ENCODE data around the gene C1QL1.

The C1QL1 gene

DNA sequence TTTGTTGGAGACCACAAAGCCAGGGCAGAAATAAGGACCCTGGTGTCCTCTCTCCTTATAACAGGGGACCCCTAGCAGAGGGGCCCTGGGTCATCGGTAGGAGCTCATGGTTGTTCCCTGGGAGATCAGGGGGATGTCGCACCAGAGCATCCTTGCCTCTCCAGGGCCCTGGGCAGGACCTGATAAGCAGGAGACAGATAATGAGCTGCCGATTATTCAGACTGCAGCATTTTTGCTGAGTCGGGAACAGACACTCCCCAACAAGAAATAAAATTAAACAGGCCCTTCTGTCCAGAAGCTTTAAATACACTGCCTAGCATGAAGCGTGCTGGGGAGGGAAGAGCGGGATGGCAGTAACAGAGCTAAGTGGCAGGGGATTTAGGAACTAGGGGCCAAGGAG is 37.4 kb downstream of the C1QL1 start:
- H3K27me3 ChIP-seq (ENCODE audit: insufficient read depth, low read length): no peaks in the 10 kb centered on the region
- WGBS (ENCODE audit: extremely low coverage, insufficient coverage, insufficient read length): no CpG with 5 or more reads among the region's 6 CpGs
- H2BK5ac ChIP-seq (ENCODE audit: low read depth, low read length, poor library complexity): no peak overlapping the region
- H3K79me1 ChIP-seq (ENCODE audit: low read length): no peaks in the 10 kb centered on the region
- H3K4ac ChIP-seq (ENCODE audit: low read depth, low read length): no peak overlapping the region
- no peak overlapping the region for H2AFZ ChIP-seq (ENCODE audit: insufficient read depth, low read length, poor library complexity)
- H4K91ac ChIP-seq (ENCODE audit: low read depth, low read length): no peak overlapping the region
- no peaks in the 10 kb centered on the region for H3K79me2 ChIP-seq (ENCODE audit: control insufficient read depth, insufficient read depth, low read length, poor library complexity)
- no peak overlapping the region for H3K4me2 ChIP-seq (ENCODE audit: low read length)
- no peak for DNase-seq
- H3K27ac ChIP-seq (ENCODE audit: low read depth, low read length): no peak overlapping the region
- no peak overlapping the region for H3K23ac ChIP-seq (ENCODE audit: low read length)
- no peak overlapping the region for H3K4me3 ChIP-seq (ENCODE audit: low read depth, low read length)
- H3K36me3 ChIP-seq (ENCODE audit: control insufficient read depth in 1 of 2, insufficient read depth in 2 of 2, low read length in 2 of 2): peaks cover 82 to 87% of the 10 kb centered on the region in 2 experiments
- no peak overlapping the region for H2AK5ac ChIP-seq (ENCODE audit: low read length)
- no peak overlapping the region for H4K12ac ChIP-seq (ENCODE audit: low read depth, low read length)
- no peak overlapping the region for H4K8ac ChIP-seq (ENCODE audit: low read depth, low read length)
- no peak overlapping the region for H2BK120ac ChIP-seq (ENCODE audit: insufficient read depth, low read length, poor library complexity)
- no peaks in the 10 kb centered on the region for H3K4me1 ChIP-seq (ENCODE audit: control insufficient read depth in 1 of 2, insufficient read depth in 2 of 2, low read length in 2 of 2)
- no peak overlapping the region for H3K14ac ChIP-seq (ENCODE audit: low read length)
- H3K9me3 ChIP-seq (ENCODE audit: insufficient read depth, low read depth, low read length): no peaks in the 10 kb centered on the region
- H2BK12ac ChIP-seq (ENCODE audit: low read length): no peak overlapping the region
- no peak overlapping the region for H3K9ac ChIP-seq (ENCODE audit: low read length)
- no peak overlapping the region for H3K18ac ChIP-seq (ENCODE audit: low read length)

DNA sequence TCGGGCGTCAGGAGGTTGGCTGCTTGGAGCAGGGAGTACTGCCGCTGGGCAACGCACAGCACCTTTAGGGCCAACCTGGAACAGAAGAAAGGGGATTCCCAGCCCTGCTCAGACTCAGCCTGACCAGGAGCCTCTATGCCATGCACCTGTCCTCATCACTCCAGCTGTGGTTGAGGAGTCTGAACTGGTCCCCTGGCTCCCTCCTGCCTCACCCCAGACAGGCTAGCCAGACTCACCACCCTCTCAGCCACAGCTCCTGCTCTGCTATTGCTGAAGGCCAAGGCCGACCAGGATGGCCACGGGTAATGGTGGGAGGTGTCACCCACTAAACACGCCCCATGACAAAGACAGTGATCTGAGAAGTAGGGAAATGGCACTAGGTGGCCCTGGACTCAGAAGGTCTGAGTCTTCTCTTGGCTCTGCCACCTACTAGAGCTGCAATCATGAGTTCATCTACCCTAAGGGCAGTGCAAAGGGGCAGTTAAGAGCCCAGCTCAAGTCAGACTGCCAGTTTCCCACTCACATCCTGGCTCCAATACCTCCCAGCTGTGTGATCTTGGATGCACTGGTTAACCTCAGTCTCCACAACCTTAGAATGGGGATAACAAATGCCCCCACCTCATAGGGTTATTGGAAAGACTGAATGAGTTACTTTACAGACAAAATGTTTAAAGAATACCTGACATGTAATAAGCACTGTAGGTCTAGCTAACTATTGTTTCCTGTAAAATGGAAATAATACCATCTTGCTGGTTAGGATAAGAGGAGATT is 39.0 kb downstream of the C1QL1 start:
- no peaks in the 10 kb centered on the region for H3K27me3 ChIP-seq (ENCODE audit: insufficient read depth, low read length)
- WGBS (ENCODE audit: extremely low coverage, insufficient coverage, insufficient read length): no CpG with 5 or more reads among the region's 7 CpGs
- no peak overlapping the region for H3K27ac ChIP-seq (ENCODE audit: low read depth, low read length)
- H2BK12ac ChIP-seq (ENCODE audit: low read length): no peak overlapping the region
- H3K79me1 ChIP-seq (ENCODE audit: low read length): no peaks in the 10 kb centered on the region
- H2AK5ac ChIP-seq (ENCODE audit: low read length): no peak overlapping the region
- H3K4me2 ChIP-seq (ENCODE audit: low read length): no peak overlapping the region
- H4K8ac ChIP-seq (ENCODE audit: low read depth, low read length): no peak overlapping the region
- H3K9me3 ChIP-seq (ENCODE audit: insufficient read depth, low read depth, low read length): no peaks in the 10 kb centered on the region
- no peak overlapping the region for H3K4ac ChIP-seq (ENCODE audit: low read depth, low read length)
- H3K18ac ChIP-seq (ENCODE audit: low read length): no peak overlapping the region
- no peaks in the 10 kb centered on the region for H3K79me2 ChIP-seq (ENCODE audit: control insufficient read depth, insufficient read depth, low read length, poor library complexity)
- H3K14ac ChIP-seq (ENCODE audit: low read length): no peak overlapping the region
- no peak overlapping the region for H2BK5ac ChIP-seq (ENCODE audit: low read depth, low read length, poor library complexity)
- no peak overlapping the region for H3K23ac ChIP-seq (ENCODE audit: low read length)
- H2BK120ac ChIP-seq (ENCODE audit: insufficient read depth, low read length, poor library complexity): no peak overlapping the region
- H4K91ac ChIP-seq (ENCODE audit: low read depth, low read length): no peak overlapping the region
- H3K4me3 ChIP-seq (ENCODE audit: low read depth, low read length): no peak overlapping the region
- no peak overlapping the region for H3K9ac ChIP-seq (ENCODE audit: low read length)
- DNase-seq: no peak
- peaks cover 69 to 72% of the 10 kb centered on the region in 2 experiments for H3K36me3 ChIP-seq (ENCODE audit: control insufficient read depth in 1 of 2, insufficient read depth in 2 of 2, low read length in 2 of 2)
- H2AFZ ChIP-seq (ENCODE audit: insufficient read depth, low read length, poor library complexity): no peak overlapping the region
- no peaks in the 10 kb centered on the region for H3K4me1 ChIP-seq (ENCODE audit: control insufficient read depth in 1 of 2, insufficient read depth in 2 of 2, low read length in 2 of 2)
- no peak overlapping the region for H4K12ac ChIP-seq (ENCODE audit: low read depth, low read length)

DNA sequence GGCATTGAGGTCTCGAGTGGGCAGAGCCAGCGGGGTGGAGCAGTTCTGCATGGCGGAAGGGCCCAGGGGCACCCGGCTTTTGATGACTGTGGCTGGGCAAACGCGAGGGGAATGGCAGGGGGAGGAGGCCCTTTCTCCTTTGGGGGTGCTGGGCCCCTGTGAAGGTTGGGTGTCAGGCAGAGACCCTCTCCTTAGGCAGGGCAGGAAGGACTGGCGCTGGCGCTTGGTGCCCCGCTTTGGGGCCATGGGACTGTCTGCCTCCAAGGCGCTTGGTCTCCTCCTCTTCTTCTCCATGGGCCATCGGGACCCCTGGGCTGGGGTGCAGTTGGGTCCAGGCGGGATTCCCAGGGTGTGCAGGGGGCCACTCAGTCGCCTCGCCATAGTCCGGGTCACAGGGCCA is 40.0 kb downstream of the C1QL1 start:
- no peak overlapping the region for H3K23ac ChIP-seq (ENCODE audit: low read length)
- H2AFZ ChIP-seq (ENCODE audit: insufficient read depth, low read length, poor library complexity): no peak overlapping the region
- H3K27ac ChIP-seq (ENCODE audit: low read depth, low read length): no peak overlapping the region
- H4K8ac ChIP-seq (ENCODE audit: low read depth, low read length): no peak overlapping the region
- H2BK5ac ChIP-seq (ENCODE audit: low read depth, low read length, poor library complexity): no peak overlapping the region
- no peak overlapping the region for H3K9ac ChIP-seq (ENCODE audit: low read length)
- H3K18ac ChIP-seq (ENCODE audit: low read length): no peak overlapping the region
- H3K79me1 ChIP-seq (ENCODE audit: low read length): no peaks in the 10 kb centered on the region
- no peaks in the 10 kb centered on the region for H3K9me3 ChIP-seq (ENCODE audit: insufficient read depth, low read depth, low read length)
- H3K4ac ChIP-seq (ENCODE audit: low read depth, low read length): no peak overlapping the region
- H3K4me1 ChIP-seq (ENCODE audit: control insufficient read depth in 1 of 2, insufficient read depth in 2 of 2, low read length in 2 of 2): no peaks in the 10 kb centered on the region
- DNase-seq: no peak
- no CpG with 5 or more reads among the region's 15 CpGs for WGBS (ENCODE audit: extremely low coverage, insufficient coverage, insufficient read length)
- H3K36me3 ChIP-seq (ENCODE audit: control insufficient read depth in 1 of 2, insufficient read depth in 2 of 2, low read length in 2 of 2): peaks cover 60 to 64% of the 10 kb centered on the region in 2 experiments
- H3K27me3 ChIP-seq (ENCODE audit: insufficient read depth, low read length): no peaks in the 10 kb centered on the region
- H3K79me2 ChIP-seq (ENCODE audit: control insufficient read depth, insufficient read depth, low read length, poor library complexity): no peaks in the 10 kb centered on the region
- no peak overlapping the region for H3K14ac ChIP-seq (ENCODE audit: low read length)
- no peak overlapping the region for H2BK120ac ChIP-seq (ENCODE audit: insufficient read depth, low read length, poor library complexity)
- H3K4me2 ChIP-seq (ENCODE audit: low read length): no peak overlapping the region
- H4K91ac ChIP-seq (ENCODE audit: low read depth, low read length): no peak overlapping the region
- no peak overlapping the region for H2BK12ac ChIP-seq (ENCODE audit: low read length)
- H2AK5ac ChIP-seq (ENCODE audit: low read length): no peak overlapping the region
- H4K12ac ChIP-seq (ENCODE audit: low read depth, low read length): no peak overlapping the region
- H3K4me3 ChIP-seq (ENCODE audit: low read depth, low read length): no peak overlapping the region

DNA sequence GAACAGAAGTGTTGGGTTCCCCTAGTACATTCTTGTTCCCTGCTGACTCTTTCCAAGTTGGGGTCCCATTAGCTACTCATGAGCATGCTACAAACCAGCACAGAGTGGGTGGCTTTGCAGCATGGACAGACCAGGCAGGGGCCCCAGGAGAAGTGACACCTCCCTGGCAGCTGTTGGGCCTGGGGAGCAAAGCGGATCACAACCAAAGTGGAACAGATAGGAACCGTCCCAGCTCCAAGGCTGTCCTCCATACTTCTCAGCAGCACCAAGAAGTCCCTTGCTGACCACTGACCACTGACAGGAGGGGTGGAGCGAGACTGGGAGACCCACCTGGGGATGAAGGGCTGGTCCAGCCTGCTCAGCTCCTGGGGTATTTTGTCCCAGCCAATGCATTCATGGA is 40.4 kb downstream of the C1QL1 start:
- DNase-seq: no peak
- Histone ChIP-seq H3K4me1 (ENCODE audit: control insufficient read depth in 1 of 2, insufficient read depth in 2 of 2, low read length in 2 of 2) (no peaks in the 10 kb centered on the region), H2BK5ac (ENCODE audit: low read depth, low read length, poor library complexity) (no peak overlapping the region), H4K91ac (ENCODE audit: low read depth, low read length) (no peak overlapping the region), H3K36me3 (ENCODE audit: control insufficient read depth in 1 of 2, insufficient read depth in 2 of 2, low read length in 2 of 2) (peaks cover 56 to 60% of the 10 kb centered on the region in 2 experiments), H3K9ac (ENCODE audit: low read length) (no peak overlapping the region), H3K4me2 (ENCODE audit: low read length) (no peak overlapping the region), H2AK5ac (ENCODE audit: low read length) (no peak overlapping the region), H4K8ac (ENCODE audit: low read depth, low read length) (no peak overlapping the region), H3K9me3 (ENCODE audit: insufficient read depth, low read depth, low read length) (no peaks in the 10 kb centered on the region), H2AFZ (ENCODE audit: insufficient read depth, low read length, poor library complexity) (no peak overlapping the region), H3K4ac (ENCODE audit: low read depth, low read length) (no peak overlapping the region), H3K23ac (ENCODE audit: low read length) (no peak overlapping the region), H4K12ac (ENCODE audit: low read depth, low read length) (no peak overlapping the region), H3K27me3 (ENCODE audit: insufficient read depth, low read length) (no peaks in the 10 kb centered on the region), H2BK120ac (ENCODE audit: insufficient read depth, low read length, poor library complexity) (no peak overlapping the region), H3K27ac (ENCODE audit: low read depth, low read length) (no peak overlapping the region), H3K79me1 (ENCODE audit: low read length) (no peaks in the 10 kb centered on the region), H3K4me3 (ENCODE audit: low read depth, low read length) (no peak overlapping the region), H3K79me2 (ENCODE audit: control insufficient read depth, insufficient read depth, low read length, poor library complexity) (no peaks in the 10 kb centered on the region), H3K14ac (ENCODE audit: low read length) (no peak overlapping the region), H2BK12ac (ENCODE audit: low read length) (no peak overlapping the region), H3K18ac (ENCODE audit: low read length) (no peak overlapping the region)
- WGBS (ENCODE audit: extremely low coverage, insufficient coverage, insufficient read length): no CpG with 5 or more reads among the region's 3 CpGs

Measured in trophoblast cell (in vitro differentiated cells and primary cell).